GM21825 (cell line): ENCODE results near the gene GPR152.
A peak's percentile ranks its signal among the peaks of the same experiment; 100 is the strongest.
"Not testable (repeated sequence)": the region's sequence is repeated elsewhere in the genome, so short reads cannot be mapped to it uniquely, and the experiment has no call there.

Experiments
- ATAC-seq: cut with Tn5 transposase; IDR thresholded peaks from one replicate; pipeline ENCODE4 v1.9.1; 2021; ENCODE audit warnings: mild to moderate bottlenecking, moderate library complexity; ENCODE audit not compliant: unreplicated experiment

The GPR152 gene

DNA sequence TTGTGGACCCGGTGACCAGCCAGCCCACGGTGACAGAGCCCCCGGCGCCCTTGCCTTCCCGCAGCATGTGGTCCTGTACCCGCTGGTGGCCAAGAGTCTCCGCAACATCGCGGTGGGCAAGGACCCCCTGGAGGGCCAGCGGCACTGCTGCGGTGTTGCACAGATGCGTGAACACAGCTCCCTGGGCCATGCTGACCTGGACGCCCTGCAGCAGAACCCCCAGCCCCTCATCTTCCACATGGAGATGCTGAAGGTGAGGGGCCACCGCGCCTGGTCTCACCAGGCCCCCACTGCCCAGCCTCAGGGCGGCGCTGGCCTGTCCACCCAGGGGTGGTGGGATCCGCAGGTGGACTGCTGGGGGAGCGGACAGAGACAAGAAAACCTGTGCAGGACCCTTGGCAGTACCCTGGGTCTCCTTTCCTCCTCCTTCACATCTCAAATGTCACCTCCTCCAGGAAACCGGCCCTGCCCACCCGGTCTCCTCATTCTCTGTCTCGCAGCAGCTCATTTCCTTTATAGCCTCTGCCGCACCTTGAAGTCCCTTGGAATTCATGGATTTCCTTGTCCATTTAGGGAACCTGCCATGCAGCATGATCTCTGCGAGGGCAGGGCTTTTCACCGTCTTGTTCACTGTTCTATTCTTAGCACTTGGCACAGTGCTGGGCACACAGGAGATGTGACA lies 36.8 kb upstream of the GPR152 start:
- no peak for ATAC-seq

DNA sequence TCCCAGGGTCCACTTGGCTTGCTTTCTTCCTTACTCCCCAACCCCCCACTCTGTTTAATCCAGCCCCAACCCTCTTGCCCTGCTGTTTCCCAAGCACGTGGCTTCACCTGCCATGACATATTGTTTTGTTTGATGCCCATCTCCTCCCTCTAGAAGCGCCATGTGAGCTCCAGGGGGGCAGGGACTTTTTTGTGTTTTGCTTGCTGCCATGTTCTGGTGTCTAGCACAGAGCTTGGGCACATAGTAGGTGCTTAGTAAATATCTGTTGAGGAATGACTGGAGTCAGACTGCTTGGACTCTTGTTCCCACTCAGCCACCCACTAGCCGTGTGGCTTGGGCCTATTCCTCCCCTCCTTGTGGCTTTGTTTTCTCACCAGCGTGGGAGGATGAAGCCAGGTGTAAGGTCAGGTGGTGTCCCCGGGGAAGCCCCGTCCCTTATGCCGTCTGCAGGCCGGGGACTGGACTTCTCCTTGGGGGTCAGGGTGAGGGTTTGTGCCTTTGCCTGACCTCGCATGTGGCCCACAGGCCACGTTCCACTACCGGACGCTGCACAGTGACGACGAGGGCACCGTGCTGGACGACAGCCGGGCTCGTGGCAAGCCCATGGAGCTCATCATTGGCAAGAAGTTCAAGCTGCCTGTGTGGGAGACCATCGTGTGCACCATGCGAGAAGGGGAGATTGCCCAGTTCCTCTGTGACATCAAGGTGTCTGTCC lies 34.1 kb upstream of the GPR152 start:
- ATAC-seq, result no peak

DNA sequence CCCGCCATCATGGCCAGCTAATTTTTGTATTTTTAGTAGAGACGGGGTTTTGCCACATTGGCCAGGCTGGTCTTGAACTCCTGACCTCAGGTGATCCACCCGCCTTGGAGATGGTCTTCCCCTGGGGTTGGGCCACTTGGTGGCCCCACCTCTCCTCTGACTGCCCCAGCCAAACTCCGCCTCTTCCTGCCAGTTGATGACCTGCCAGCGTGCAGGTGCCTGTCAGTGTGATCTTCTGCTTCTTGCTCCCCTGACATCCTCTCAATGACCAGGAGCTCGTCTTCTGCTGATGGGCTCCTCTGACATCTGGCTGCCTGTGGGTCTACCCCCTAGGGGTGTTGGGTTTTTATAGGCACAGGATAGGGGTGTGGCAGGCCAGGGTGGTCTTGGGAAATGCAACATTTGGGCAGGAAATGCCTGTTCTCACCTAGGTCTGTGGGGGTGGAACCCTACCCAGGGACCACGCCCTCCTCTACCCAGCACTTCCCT lies 33.4 kb upstream of the GPR152 start:
- ATAC-seq, result not testable (repeated sequence)

DNA sequence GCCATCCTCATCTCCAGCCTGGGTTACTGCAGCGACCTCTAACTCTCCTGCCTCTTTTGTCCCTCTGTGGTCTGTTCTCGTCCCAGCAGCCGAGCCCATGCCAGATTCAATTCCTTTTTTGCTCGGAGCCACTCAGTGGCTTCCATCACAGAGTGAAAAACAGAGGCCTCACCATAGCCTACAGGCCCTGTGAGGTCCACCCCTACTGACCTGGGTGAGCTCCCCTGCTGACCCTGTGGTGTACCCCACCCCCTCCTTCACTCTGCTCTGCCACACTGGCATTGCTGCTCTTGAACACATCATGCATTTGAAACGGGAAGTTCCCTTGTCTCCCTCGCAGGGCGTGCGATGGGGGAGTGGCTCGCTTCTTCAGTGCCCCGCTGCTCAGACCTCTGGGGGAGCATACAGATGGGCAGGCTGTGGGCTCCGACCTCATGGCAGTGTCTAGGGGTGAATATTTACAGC lies 32.4 kb upstream of the GPR152 start:
- no peak for ATAC-seq

DNA sequence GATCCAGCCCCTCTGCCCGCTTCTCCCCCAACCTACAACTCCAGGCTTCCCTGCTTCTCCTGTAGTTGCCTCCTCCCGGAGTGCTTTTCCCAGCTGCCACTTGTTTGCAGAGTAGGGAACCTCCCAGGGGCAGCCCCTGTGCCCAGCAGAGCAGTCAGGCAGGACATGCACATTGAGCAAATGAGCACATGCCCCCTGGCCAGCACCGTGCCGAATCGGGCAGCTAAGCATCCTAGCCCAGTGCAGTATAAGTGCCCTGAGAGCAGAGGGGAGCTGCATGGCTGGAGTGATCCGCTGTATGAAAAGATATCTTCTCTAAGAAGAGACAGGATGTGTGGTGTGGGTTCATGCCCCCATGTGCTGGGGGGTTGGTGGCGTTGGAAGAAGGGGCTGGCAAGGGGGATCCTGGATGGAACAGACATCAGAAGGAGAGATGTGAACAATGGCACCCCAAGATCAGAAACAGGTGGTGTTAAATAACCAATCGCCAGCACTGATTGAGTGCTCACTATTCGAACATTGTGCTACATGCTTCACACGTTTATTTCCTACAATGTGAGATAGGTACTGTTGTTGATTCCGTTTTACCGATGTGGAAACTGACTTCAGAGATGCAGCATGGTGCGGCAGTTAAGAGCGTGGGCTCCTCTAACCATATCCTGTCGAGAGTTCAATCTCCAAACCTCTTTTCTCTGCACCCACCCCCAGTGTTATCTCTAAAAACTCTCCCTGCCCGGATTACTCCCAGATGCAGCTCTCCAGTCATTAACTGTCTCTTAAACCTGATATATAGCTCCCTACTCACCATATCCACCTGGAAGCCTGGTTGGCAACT lies 31.5 kb upstream of the GPR152 start:
- ATAC-seq, result no peak

DNA sequence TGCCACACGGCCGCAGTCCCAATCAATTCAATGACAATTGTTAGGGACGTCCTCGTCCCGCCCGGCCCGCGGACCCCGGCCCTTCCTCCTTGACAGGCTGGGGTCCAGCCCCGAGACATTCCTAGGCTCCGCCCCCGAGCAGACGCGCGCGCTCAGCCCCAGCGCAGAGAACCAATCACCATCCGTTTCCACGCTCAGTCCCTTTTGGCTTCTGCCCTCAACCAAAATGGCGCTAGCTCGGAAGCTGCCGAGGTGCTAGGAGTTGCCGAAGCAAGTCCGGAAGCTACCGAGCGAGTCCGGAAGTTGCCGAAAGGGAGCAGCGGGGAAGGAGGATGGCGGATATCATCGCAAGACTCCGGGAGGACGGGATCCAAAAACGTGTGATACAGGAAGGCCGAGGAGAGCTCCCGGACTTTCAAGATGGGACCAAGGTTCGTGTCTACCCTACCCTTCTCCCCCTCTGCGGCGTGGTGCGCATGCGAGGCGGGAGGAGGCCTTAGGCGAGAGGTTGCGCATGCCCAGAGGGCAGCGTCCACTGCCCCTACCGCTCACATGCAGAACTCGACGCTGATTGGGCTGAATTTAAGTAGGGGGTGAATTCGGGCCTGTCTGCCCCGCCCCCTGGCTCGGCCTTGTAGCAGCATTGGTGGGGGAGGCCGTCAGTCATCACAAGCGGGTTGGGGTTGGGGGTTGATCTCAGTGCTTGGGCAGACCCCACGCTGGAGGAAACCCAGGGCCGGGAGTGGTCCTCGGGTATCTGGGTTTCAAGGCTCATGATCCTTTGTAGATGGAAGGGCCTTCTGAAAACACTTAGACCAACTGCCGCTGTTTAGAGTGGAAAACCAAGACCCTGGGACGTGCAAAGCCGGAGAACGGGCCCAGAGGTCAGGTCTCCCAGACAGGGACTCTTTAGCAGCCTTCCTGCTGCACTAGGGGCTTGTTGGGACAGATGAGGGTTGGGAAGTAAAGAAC lies 30.6 kb upstream of the GPR152 start, which contains the start of gene AIP:
Gene AIP (plus strand): TSS at position 200 of the 972 bp plus-strand sequence. CDS start 133 bp downstream, at position 333.
- peak; percentile 58 for ATAC-seq

DNA sequence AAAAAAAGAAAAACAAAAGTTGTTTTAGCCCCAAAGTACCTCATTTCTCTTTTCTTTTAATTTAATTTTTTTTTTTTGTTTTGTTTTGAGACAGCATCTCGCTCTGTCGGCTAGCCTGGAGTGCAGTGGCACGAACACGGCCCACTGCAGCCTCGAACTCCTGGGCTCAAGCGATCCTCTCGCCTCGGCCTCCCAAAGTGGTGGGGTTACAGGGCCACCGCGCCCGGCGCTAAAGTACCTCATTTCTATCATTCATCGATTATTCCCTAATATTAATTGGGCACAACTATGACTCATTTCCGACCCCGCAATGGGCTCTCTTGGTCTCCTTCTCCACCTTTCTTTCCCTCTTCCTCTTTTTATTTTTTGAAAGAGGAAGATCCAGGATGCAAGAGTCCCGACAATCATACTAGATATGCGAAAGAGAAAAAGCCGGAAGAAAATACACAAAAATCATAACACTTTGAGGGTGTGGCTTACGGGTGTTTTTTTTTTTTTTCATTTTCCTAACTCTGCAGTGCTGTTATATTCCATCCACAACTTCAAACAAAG lies 29.8 kb upstream of the GPR152 start:
- ATAC-seq, result no peak

DNA sequence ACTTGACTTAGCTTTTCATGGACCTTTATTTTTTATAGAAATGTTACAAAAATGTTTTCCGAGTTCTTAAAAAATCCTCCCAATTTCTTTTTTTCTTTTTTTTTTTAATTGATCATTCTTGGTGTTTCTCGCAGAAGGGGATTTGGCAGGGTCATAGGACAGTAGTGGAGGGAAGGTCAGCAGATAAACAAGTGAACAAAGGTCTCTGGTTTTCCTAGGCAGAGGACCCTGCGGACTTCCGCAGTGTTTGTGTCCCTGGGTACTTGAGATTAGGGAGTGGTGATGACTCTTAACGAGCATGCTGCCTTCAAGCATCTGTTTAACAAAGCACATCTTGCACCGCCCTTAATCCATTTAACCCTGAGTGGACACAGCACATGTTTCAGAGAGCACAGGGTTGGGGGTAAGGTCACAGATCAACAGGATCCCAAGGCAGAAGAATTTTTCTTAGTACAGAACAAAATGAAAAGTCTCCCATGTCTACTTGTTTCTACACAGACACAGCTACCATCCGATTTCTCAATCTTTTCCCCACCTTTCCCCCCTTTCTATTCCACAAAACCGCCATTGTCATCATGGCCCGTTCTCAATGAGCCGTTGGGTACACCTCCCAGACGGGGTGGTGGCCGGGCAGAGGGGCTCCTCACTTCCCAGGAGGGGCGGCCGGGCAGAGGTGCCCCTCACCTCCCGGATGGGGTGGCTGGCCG lies 25.0 kb upstream of the GPR152 start:
- ATAC-seq, result not testable (repeated sequence)

DNA sequence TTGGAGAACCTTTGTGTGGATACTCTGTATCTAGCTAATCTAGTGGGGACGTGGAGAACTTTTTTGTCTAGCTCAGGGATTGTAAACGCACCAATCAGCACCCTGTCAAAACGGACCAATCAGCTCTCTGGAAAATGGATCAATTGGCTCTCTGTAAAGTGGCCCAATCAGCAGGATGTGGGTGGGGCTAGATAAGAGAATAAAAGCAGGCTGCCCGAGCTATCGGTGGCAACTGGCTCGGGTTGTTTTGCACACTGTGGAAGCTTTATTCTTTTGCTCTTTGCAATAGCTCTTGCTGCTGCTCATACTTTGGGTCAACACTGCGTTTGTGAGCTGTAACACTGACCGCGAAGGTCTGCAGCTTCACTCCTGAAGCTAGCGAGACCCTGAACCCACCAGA lies 24.2 kb upstream of the GPR152 start:
- ATAC-seq, result not testable (repeated sequence)

DNA sequence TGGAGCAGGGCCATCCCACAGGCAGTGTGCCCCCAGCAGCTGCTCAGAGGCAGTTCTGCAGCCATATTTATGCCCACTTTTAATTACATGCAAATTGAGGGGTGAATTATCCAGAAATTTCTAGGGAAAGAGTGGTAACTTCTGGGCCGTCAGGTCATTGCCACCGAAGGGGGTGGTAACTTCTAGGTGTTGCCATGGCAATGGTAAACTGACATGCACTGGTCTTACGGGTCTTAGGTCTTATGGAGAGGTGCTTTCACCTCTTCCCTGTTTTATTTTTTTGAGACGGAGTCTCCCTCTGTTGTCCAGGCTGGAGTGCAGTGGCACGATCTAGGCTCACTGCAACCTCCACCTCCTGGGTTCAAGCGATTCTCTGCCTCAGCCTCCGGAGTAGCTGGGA lies 20.4 kb upstream of the GPR152 start:
- no peak for ATAC-seq

DNA sequence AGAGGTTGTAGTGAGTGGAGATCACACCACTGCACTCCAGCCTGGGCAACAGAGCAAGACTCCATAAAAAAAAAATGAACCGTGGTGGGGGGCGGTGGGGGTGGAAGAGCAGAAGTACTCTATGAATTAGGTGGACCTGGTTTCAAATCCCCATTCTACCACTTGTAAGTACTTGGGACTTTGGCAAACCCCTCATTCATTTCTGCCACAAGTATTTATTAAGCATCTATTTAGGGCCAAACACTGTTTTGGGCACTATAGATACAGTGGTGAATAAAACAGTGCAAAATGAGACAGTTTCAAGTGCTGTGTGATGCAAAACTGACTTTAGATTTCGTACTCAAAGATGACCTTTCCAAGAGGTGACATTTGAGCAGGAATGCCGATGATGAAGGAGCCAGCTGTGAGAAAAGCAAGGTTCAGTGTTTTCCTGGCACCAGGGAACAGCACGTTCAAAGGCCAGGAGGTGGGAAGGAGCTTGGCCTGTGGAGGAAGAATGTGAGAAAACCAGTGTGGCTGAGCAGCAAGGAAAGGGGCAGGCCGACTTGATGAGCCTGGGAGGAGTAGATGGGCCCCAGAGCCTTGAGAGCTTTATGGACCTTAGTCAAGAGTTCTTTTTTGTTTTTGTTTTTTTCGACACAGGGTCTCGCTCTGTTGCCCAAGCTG lies 17.9 kb upstream of the GPR152 start:
- ATAC-seq, result no peak

DNA sequence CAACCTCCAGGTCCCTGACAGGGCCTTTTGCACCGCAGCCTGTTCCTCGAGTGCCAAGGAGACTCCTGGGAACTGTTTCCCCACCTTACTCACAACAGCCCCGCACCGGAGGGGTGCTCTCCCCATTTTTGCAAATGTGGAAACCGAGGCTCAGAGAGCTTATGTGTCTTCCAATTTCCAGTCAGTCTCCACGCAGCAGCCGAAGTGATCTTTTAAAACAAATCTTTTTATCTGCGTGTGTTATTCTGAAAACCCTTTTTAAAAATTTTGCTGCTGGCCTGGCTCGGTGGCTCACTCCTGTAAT lies 16.9 kb upstream of the GPR152 start:
- ATAC-seq, result no peak

DNA sequence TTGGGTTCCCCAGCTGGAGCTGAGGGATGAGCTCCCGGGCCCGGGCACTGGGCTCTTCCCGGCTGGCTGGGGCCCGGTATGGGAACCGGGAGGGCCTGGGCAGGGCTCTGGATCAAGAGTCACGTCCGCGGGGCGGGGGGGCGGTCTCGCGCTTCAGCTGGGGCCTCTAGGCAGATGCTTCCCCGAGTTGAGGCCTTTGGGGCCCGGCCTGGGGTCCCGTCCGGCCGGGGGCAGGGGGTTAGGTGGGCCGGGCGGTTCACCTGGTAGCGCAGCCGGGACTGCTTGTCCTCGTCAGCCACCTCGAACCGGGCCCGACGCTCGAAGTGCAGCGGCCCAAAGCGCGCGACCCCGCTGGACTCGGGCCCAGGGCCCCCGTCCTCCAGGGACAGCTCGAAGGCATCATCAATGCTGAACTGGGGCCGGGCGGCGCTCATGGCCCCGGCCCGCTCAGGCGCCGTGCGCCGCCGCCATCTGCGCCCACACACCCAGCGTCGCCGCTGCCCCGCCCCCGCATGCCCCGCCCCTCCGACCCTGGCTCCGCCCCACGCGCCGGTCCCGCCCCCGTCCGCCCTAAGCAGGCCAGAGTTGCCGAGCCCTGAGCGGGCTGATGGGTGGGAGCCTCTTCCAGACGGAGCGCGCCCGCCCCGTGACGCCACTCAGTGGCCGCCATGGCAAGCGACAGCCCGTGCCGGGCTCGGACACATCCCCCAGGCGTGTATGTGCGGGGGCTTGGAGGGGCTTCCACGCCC lies 16.4 kb upstream of the GPR152 start, which contains the start of gene TMEM134:
Gene TMEM134 (minus strand): TSS at position 493 of the 749 bp plus-strand sequence. CDS start 59 bp downstream, at position 434.
- peak; percentile 60 for ATAC-seq

DNA sequence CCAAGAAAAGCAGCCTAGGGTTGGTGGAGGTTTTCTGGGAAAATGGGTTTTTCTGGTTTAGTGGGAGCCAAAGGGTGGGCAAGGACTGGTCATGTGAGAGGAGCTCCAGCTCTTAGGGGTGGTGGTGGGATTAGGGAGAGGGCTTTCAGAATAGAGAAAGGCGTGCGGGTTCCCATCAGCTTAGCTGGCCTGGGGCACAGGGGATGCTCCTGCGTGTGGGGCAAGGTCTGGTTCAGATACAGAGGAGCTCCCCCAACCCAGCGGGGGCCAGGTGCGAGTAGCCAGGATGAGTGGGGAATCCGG lies 15.9 kb upstream of the GPR152 start:
- ATAC-seq, result no peak

DNA sequence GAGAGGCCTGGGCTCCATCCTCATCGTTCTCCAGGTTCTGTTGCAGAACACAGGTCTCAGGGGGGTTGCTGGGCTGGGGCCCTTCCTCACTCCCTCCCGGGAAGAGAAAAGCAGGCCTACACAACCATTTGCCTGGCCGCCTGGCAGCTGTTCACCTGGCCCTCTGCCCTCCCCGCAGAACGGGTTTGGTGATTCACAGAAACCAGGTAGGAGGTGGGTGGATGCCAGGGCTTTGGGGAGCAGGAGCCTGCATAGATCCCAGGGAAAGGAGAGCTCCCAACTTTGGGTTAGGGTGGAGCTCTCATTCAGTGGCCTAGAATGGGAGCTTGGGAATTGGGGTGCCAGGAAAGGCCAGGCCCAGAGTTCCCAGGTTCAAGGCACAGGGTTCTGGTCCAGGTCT lies 15.5 kb upstream of the GPR152 start:
- ATAC-seq, result no peak

DNA sequence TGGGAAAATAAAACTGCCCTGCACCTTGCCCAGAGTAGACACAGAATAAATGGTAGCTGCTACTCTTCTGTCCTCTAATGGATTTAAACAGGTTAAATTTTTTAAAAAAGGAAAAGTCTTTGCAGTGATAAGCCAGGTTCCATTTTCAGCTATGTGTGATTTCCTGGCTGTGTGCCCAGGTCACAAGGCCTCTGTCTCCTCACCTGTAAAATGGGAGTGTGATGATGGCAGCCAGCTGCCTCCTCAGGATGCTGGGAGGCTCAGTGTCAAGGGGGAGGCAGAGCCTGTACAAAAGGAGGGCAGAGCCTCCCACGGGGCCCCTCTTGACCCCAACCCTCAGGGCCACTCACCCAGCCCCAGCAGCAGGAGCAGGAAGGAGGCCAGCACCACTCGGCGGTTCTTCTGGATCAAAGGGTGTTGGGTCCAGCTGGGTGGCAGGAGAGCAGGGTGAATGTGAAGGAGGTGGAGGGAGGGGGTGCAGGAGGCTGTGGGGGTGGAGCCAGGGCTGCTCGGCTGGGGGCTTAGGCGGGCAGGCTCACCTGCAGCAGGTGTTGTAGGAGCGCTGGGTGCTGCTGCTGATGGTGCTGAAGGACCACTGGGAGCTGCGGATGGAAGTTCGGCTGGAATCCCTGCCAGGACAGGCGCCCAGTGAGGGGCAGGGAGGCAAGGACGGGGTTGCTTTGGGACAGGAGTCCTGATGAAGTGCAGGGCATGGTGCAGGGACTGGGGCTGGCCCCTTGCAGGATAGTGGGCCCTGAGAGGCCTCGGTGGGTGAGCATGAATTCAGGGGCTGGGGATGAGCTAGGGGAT lies 14.6 kb upstream of the GPR152 start:
- no peak for ATAC-seq

DNA sequence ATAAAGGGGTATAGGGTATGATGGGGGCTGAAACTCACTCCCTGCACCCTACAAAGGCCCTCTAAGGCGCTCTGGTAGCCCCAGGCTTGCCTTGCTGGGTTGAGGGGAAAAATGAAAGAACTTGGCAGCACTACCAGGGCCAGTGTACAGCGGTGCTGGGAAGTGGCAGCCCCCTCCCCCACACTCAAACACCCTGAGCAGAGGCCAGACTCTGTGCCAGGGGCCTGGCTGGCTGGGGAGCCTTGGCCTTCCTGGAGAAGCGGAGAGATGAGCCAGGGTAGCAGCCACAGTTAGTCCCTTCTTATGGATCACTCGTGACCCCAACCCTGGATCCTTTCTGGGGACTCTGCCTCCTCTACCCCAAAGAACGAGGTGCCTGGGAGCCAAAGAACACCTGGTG lies 13.8 kb upstream of the GPR152 start:
- ATAC-seq, result no peak
